ES-I3 (cell line): ENCODE results near the gene DENND11.

Experiments
- H3K36me3 ChIP-seq: 2 replicates; pipeline ENCODE4 v1.6.1; 2013; ENCODE audit warnings: mild to moderate bottlenecking, low read length, control low read depth, moderate library complexity; ENCODE audit not compliant: insufficient read depth
- H3K4me1 ChIP-seq: 2 replicates; pipeline ENCODE4 v1.6.1; 2013; ENCODE audit warnings: mild to moderate bottlenecking, control low read depth, low read length; ENCODE audit not compliant: insufficient read depth
- H3K9ac ChIP-seq: 2 replicates; pipeline ENCODE4 v1.6.1; 2013; ENCODE audit warnings: low read depth, mild to moderate bottlenecking, low read length, moderate library complexity
- H3K9me3 ChIP-seq: 2 replicates; pipeline ENCODE4 v1.6.1; 2013; ENCODE audit warnings: mild to moderate bottlenecking, low read length, moderate library complexity; ENCODE audit not compliant: control insufficient read depth, insufficient read depth

Gene DENND11

GRCh38 chr7:141685285-141686023 is 16.5 kb downstream of the DENND11 start:
- no peaks in the 10 kb centered on the region; the same call in 1 of the 2 replicates for H3K4me1 ChIP-seq
- H3K36me3 ChIP-seq: no peaks in the 10 kb centered on the region
- no peak overlapping the region for H3K9ac ChIP-seq
- no peaks in the 10 kb centered on the region for H3K9me3 ChIP-seq

GRCh38 chr7:141679014-141679413 is 23.0 kb downstream of the DENND11 start:
- no peaks in the 10 kb centered on the region for H3K9me3 ChIP-seq
- no peak overlapping the region for H3K9ac ChIP-seq
- peaks cover 4% of the 10 kb centered on the region; the same call in 1 of the 2 replicates for H3K4me1 ChIP-seq
- H3K36me3 ChIP-seq: no peaks in the 10 kb centered on the region

GRCh38 chr7:141676618-141677017 is 25.3 kb downstream of the DENND11 start:
- Histone ChIP-seq H3K9me3 (no peaks in the 10 kb centered on the region), H3K9ac (no peak overlapping the region), H3K36me3 (no peaks in the 10 kb centered on the region), H3K4me1 (peaks cover 6% of the 10 kb centered on the region; the same call in 1 of the 2 replicates)

- Histone ChIP-seq H3K9ac (no peak overlapping the region), H3K36me3 (no peaks in the 10 kb centered on the region), H3K9me3 (no peaks in the 10 kb centered on the region), H3K4me1 (peaks cover 6% of the 10 kb centered on the region; the same call in 1 of the 2 replicates)
Measured at GRCh38 chr7:141675436-141676215, 26.3 kb downstream of the DENND11 start.

GRCh38 chr7:141674702-141675101 is 27.3 kb downstream of the DENND11 start:
- Histone ChIP-seq H3K4me1 (peaks cover 6% of the 10 kb centered on the region; the same call in 1 of the 2 replicates), H3K9me3 (no peaks in the 10 kb centered on the region), H3K36me3 (no peaks in the 10 kb centered on the region), H3K9ac (peak overlapping the region; percentile 38; the same call in 1 of the 2 replicates)

- Histone ChIP-seq H3K9ac (peak overlapping the region; percentile 38; the same call in 1 of the 2 replicates), H3K9me3 (no peaks in the 10 kb centered on the region), H3K4me1 (peaks cover 6% of the 10 kb centered on the region; the same call in 1 of the 2 replicates), H3K36me3 (no peaks in the 10 kb centered on the region)
Measured at GRCh38 chr7:141674171-141674671, 27.7 kb downstream of the DENND11 start.

- Histone ChIP-seq H3K4me1 (peaks cover 6% of the 10 kb centered on the region; the same call in 1 of the 2 replicates), H3K36me3 (no peaks in the 10 kb centered on the region), H3K9me3 (no peaks in the 10 kb centered on the region), H3K9ac (no peak overlapping the region)
Measured at GRCh38 chr7:141673346-141673745, 28.6 kb downstream of the DENND11 start.

GRCh38 chr7:141671705-141672496 is 30.1 kb downstream of the DENND11 start:
- peaks cover 6% of the 10 kb centered on the region; the same call in 1 of the 2 replicates for H3K4me1 ChIP-seq
- H3K9me3 ChIP-seq: no peaks in the 10 kb centered on the region; the same call in 1 of the 2 replicates
- H3K36me3 ChIP-seq: no peaks in the 10 kb centered on the region
- no peak overlapping the region for H3K9ac ChIP-seq

- Histone ChIP-seq H3K9me3 (no peaks in the 10 kb centered on the region; the same call in 1 of the 2 replicates), H3K4me1 (peaks cover under 1% of the 10 kb centered on the region; the same call in 1 of the 2 replicates)
Measured at GRCh38 chr7:141668853-141669252, 33.1 kb downstream of the DENND11 start.

GRCh38 chr7:141666071-141666470 is 35.9 kb downstream of the DENND11 start:
- Histone ChIP-seq H3K9ac (no peak overlapping the region), H3K9me3 (no peaks in the 10 kb centered on the region; the same call in 1 of the 2 replicates), H3K4me1 (no peaks in the 10 kb centered on the region), H3K36me3 (no peaks in the 10 kb centered on the region)

More at GRCh38 chr7:141668853-141669252, 33.1 kb downstream of the DENND11 start:
- H3K9ac ChIP-seq: no peak overlapping the region
- no peaks in the 10 kb centered on the region for H3K36me3 ChIP-seq

GRCh38 chr7:141665208-141666035 is 36.5 kb downstream of the DENND11 start:
- H3K4me1 ChIP-seq: no peaks in the 10 kb centered on the region
- H3K9ac ChIP-seq: no peak overlapping the region
- no peaks in the 10 kb centered on the region; the same call in 1 of the 2 replicates for H3K9me3 ChIP-seq
- no peaks in the 10 kb centered on the region for H3K36me3 ChIP-seq

GRCh38 chr7:141664450-141664849 is 37.5 kb downstream of the DENND11 start:
- H3K4me1 ChIP-seq: no peaks in the 10 kb centered on the region
- no peaks in the 10 kb centered on the region for H3K36me3 ChIP-seq
- no peaks in the 10 kb centered on the region; the same call in 1 of the 2 replicates for H3K9me3 ChIP-seq
- H3K9ac ChIP-seq: no peak overlapping the region
